Cardiac fibroblast (primary cell): ENCODE results near the gene INPP4A.

ENCODE experiments used
- DNase-seq, 2 donors: peaks; one replicate each; pipeline versions ENCODE4 v3.0.0 to v3.0.0-alpha.2; 2010; ENCODE audit warnings: low read depth in 2 of 2
- H3K4me3 ChIP-seq, 2 donors: replicated peaks in 1 of 2; 1 replicate in 1 of 2; 2 replicates in 1 of 2; pipeline ENCODE4 v1.5.1; 2011; ENCODE audit warnings: low read depth in 2 of 2, low read length in 2 of 2, mild to moderate bottlenecking in 2 of 2, moderate library complexity in 1 of 2
- CTCF ChIP-seq: IDR thresholded peaks from one replicate; pipeline ENCODE4 v1.5.1; 2011; ENCODE audit warnings: low read depth, mild to moderate bottlenecking, low read length, inconsistent platforms

The INPP4A gene

DNA sequence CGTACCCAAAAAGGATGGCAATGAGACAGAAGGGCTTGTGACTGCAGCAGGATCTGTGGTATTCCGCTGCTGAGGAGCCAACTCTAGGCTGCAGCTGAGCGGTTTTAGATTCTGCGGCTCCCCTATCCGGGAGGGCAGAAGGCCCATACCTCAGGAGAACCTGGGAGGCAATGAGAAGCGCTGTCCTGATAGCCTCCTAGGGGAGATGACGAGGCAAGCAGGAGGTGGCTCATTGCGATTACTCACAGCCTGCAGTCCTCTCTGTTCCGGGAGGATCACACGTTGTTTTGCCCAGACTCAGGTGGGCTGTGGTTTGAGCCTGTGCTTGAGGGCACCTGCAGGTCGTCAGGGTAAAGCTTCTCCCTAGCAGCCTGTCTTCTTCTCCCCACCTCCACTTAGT is 98.6 kb downstream of the INPP4A start:
- TF ChIP-seq CTCF, result no peak
- H3K4me3 ChIP-seq, result no peak overlapping the region
- DNase-seq, result no peak

GRCh38 chr2:98543842-98544241 is 99.2 kb downstream of the INPP4A start:
- no peak for TF ChIP-seq CTCF
- no peak for DNase-seq
- H3K4me3 ChIP-seq, result no peak overlapping the region

DNA sequence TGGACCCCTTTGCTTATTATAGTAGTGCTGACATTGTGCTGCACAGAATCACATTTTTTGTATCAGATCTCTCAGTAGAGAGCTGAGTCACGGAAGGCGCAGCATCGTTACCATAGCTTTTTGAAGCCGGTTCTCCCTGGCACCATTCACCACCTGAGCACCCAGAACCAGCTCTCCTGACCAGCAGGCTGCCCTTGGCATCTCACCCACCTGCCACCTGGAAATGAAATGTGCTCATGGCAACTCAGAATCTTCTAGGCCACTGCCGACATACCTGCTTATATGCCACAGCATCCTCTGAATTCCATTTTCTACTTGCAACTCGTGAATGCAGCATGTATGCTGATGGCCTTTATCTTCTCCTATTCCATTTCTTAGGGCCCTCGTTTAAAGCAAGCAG is 100.9 kb downstream of the INPP4A start:
- TF ChIP-seq CTCF, result no peak
- DNase-seq, result no peak

DNA sequence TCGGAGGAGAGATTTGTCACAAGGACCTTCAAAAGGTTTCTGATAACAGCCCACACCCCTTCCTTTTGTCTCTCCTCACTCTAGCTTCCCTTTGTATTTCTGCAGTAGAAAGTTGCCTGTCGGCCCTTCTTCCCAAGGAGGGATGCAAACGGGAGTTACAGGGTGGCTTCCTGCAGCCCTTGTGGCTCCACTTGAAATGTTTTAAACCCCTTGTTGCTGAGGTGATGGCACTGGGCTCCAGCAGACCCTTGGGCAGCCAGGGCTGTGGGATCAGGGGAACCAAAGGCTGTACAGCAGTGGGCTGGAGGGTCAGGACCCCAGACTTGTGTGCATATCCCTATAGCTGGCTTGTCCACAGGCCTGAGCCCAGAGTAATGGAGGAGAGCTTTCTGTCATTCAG is 101.5 kb downstream of the INPP4A start:
- DNase-seq, result no peak
- TF ChIP-seq CTCF, result no peak
- no peak overlapping the region for H3K4me3 ChIP-seq

More for the DNA sequence above, 100.9 kb downstream of the INPP4A start:
- H3K4me3 ChIP-seq, result no peak overlapping the region

- no peak for TF ChIP-seq CTCF
- DNase-seq, result no peak
- no peak overlapping the region for H3K4me3 ChIP-seq
Measured at GRCh38 chr2:98547092-98547790, 102.6 kb downstream of the INPP4A start.

- TF ChIP-seq CTCF, result no peak
- H3K4me3 ChIP-seq, result no peak overlapping the region
- DNase-seq, result no peak
Measured at GRCh38 chr2:98548920-98549818, 104.5 kb downstream of the INPP4A start.
